HG03159 (cell line): ENCODE results near the gene CD320.
"Not testable (repeated sequence)": the region's sequence is repeated elsewhere in the genome, so short reads cannot be mapped to it uniquely, and the experiment has no call there.

ENCODE experiments used
- ATAC-seq: cut with Tn5 transposase; IDR thresholded peaks from one replicate; pipeline ENCODE4 v1.9.1; 2021; ENCODE audit warnings: mild to moderate bottlenecking, moderate library complexity; ENCODE audit not compliant: unreplicated experiment

Gene CD320

DNA sequence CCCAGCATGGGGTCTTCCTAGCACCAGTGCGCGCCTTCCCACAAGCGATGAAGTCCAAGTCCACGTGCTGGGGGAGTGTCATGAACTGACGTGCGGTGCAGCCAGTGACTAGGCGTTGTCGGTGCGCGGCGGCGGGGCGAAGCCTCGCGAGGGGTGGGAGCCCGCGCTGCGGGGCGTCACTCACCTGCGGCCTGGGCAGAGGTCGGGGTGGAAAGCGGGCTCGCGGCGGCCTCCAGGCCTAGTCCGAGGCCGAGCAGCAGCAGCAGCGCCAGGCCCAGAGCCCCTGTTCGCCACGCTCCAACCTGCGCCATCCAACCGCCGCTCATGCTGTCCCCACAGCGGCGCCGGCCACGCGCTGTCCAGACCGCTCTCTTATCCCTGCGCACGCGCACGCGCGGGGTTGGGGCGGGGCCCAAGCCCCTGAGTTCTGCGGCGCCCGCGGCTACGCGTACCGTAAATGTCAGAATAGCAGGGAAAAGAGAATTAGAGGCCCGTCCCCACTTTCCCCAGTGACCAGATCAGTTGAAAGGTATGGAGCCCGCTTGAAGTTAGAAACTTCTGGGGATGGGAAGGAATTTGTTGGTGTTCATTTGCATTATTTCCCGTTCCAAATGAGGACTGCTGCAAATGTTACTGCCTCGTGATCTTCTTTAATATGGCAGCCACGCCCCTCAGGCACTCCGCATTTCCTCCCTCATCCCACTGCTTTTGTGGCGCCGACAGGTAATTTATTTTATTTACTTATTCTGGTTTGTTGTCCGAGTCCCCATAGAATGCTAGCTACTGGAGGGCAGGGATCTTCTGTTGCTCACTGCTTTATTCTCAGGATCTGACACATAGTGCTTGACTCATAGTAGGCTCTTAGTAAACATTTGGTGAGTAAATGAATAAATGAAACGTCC lies at the start of gene CD320:
TSS of gene CD320 (minus strand) at position 394 of the 902 bp plus-strand sequence. CDS start at position 326, 68 bp downstream.
- ATAC-seq, result peak; percentile 71

DNA sequence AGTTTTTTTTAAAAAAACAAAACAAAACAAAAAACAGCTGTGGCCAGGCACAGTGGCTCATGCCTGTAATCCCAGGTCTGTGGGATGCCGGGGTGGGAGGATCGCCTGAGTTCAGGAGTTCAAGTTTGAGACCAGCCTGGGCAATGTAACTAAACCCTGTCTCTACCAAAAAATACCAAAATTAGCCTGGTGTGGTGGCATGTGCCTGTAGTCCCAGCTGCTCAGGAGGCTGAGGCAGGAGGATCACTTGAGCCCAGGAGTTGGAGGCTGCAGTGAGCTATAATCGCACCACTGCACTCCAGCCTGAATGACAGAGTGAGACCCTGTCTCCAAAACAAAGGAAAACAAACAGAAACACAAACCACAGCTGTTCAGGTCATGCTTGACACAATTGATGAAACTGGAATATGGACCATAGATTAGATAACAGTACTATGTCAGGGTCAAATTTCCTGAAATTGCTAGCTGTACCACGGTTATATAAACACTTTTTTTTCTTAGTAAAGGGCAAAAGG lies 48.9 kb upstream of the CD320 start:
- no peak for ATAC-seq

DNA sequence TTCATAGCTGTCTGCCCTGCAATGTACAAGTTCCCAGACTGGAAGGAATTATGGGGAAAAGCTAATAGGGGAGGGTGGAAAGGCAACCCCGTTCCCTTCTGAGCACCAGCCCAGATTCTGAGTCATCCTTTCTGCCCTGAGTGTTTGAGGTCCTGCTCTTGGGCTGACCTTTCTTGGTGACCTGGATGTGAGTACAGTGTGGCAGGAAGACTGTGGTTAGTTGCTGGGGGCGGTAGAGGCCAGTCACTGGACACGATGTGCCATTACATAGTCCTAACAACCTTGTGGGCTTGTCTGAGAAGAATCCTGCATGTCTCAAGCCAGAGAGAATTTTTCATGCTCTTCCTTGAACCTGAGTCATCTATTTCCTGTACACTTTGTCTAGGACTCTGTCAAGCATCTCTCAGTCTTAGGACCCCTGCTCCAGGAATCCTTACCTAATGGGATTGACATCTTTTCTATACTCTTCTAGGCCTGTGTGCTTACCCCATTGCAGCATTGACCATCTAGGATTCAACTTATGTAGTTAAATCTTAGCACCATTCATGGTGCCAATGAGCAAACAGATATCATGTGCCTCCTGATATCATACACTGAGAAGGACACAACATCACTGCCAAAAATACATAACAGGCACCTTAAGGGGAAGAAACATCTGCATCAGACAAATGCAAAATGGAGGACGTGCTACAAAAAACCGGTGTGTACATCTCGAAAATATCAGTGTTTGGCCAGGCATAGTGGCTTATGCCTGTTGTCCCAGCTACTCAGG lies 47.7 kb upstream of the CD320 start:
- no peak for ATAC-seq

DNA sequence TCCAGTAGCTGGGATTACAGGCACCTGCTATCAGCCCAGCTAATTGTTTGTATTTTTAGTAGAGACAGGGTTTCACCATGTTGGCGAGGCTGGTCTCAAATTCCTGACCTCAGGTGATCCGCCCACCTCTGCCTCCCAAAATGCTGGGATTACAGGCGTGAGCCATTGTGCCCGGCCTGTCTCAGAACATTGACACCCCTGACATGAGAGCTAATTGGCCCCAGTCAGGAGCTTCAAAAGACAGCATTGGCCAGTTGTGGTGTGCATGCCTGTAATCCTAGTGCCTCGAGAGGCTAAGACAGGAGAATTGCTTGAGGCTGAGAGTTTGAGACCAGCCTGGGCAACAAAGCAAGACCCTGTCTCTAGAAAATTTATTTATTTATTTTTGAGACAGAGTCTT lies 44.7 kb upstream of the CD320 start:
- ATAC-seq, result not testable (repeated sequence)

DNA sequence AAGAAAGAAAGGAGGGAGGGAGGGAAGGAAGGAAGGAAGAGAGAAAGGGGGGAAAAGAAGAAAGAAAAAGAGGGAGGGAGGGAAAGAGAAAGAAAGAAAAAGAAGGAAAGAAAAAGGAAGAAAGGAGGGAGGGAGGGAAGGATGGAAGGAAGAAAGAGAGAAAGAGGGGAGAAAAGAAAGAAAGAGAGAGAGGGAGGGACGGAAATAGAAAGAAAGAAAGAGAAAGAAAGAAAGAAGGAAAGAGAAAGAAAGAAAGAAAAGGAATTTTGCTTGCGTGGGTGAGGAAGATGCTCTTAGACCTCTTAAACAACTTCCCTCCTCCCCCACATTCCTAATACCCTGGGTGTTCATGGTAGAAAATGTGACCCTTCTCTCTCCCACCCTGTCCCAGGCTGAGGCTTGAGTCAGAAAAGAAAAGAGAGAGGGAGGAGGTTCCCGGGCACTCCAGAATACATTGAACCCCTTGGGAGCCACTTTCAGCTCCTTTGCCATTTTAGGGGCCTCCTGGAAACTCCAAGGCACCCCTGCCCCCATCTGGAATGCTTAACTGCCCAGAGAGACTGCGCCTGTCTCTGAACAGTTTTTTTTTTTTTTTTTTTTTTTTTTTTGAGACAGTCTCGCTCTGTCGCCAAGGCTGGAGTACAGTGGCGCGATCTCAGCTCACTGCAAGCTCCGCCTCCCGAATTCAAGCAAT lies 44.1 kb upstream of the CD320 start:
- ATAC-seq, result no peak

DNA sequence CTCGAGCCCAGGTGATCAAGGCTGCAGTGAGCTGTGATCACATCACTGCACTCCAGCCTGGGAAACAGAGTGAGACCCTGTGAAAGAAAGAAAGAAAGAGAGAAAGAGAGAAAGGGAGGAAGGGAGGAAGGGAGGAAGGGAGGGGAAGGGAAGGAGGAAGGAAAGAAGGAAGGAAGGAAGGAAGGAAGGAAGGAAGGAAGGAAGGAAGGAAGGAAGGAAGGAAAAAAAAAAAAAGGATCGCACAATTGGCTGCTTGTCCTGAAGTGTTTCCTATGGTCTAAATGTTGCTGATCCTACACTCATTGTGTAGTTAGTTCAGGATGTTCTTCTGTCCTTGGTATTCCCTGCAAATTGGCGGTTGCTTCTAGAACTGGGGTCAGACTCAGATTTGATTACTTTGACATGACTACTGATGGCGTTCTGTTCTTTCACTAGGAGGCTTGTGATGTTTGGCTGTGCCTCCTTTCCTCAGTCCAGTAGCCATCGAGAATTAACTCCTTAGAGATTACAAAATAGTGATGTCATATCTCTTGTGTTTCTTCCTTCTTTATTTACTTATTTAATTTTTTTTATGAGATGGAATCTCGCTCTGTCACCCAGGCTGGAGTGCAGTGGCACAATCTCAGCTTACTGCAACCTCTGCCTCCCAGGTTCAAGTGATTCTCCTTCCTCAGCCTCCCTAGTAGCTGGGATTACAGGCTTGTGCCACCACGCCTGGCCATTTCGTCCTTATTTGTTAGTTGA lies 41.6 kb upstream of the CD320 start:
- ATAC-seq, result not testable (repeated sequence)

DNA sequence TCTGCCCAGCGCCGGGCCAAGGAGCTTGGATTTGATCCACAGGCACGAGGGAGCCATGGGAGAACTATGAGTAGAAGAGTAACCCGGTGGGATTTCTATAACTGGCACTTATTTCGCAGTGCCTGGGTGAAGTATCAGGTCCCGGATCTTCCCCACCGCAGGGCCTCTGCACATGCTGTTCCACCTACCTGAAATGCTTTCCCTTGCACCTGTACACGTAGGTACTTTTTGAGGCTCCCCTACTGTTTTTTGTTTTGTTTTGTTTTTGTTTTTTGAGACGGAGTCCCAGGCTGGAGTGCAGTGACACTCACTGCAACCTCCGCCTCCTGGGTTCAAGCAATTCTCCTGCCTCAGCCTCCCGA lies 35.3 kb upstream of the CD320 start:
- ATAC-seq, result no peak

DNA sequence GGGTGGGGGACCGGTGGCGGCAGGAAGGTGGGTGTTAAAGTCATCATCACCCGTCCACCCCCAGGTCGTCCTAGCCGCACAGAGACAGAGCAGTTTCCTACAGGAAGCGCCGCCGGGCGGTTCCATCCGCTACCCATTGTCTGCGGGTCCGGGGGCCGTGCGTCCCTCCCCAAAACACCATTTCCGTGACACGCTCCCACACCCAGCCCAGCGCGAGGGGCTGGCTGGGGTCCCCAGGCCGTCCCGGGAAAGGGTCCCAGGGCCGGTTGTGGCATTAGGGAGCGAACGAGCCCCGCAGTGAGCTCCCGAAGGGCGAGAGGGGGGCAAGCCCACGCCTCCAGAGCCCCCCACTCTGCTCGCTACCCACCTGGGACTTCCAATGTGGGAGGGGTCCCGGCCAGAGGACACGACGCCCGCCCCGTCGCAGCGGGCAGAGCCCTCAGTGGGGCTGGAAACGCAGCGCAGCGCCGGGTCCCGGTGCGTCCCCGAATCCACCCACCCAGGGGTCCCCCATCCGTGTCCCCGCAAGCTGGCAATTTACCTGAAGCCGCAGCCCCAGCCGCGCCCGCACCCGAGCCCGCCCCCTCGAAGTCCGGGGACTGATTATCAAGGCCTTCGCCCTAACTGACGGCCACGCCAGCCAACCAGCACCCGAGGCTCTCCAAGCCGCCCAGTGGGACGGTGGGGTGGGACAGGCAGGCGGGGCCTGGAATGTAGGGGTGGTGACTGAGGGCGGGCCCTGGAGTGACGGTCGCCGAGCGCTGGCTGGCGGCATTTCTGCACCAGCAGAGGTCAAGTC lies 34.7 kb upstream of the CD320 start, which contains the start of gene KANK3:
TSS of gene KANK3 (minus strand) at position 579 of the 799 bp plus-strand sequence. CDS start 5,434 bp downstream, outside the sequence.
- ATAC-seq, result peak; percentile 94

DNA sequence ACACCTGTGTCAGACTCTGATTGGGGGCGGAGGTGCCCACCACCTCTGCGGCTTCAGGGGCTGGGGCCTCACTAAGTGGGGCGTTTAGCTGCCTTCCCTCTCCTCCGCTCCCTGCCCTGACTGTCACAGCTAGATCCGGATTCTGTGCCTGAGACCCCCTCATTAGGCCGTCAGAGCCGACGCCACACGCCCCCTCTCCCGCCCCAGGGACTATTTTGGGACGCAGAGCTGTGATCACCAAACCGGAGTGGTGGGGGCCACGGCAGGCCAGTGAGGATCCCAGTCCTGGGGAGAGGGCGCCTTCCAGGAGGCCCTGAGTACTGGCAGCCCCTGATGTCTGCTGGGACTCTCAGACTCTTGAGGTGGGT lies 34.1 kb upstream of the CD320 start:
- no peak for ATAC-seq

DNA sequence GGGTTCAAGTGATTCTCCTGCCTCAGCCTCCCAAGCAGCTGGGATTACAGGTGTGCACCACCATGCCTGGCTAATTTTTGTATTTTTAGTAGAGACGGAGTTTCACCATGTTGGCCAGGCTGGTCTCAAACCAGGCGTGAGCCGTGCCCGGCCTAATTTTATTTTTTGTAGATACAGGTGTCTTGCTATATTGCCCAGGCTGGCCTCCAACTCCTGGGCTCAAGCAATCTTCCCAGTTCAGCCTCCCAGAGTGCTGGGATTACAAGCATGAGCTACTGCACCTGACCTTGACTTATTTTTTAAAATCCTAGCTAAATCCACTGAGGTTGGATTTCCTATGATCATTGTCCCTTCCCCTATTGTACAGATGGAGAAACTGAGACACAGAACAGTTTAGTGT lies 33.3 kb upstream of the CD320 start:
- not testable (repeated sequence) for ATAC-seq

DNA sequence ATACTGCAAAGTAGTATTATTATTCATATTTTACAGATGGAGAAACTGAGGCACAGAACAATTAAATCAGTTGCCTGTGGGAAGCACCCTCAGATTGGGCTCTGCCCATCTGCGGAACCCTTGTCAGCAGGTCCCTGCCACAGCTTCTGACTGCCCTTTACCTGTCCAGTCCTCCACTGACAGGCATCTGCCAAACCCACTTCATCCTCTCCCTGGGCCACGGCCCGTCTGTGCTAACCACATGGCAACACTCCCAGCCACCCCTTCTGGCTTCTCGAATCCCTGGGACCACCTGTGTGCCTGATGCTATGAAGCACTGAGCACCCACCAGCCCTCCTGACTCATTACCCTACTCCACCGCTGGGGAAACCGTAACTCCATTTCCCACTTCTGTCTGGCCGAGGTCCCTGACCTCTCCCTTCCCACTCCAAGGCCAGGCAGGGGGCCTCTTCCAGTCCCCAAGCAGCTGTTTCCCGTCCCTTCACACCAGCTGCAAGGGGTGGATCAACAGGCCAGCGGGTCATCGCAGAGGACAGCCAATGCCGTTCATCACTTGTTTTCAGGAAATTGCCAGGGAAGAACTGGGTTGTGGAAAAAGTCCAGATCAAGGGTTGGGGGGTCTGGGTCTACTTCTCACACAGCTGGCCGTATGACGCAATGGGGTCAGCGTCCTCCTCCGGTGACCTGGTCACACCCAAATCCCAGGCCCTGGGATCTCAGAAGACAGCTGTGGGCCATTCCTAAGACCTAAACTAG lies 32.4 kb upstream of the CD320 start:
- no peak for ATAC-seq

DNA sequence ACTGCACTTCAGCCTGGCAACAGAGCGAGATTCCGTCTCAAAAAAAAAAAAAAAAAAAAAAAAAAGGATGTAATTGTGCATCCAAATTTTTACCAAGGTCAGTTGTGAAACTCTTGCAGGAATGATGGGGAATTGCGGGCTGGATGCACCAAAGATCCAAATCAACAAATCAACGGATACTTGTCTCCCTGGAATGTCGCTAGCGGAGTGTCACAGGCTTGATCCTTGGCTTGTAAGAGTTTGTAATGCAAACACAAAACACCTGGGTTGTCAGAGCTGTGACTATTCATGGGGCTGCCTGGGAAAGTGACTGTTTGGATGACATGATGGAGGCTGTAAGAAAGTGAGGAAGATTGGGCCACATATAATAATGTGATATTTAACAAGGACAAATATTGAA lies 30.7 kb upstream of the CD320 start:
- no peak for ATAC-seq

DNA sequence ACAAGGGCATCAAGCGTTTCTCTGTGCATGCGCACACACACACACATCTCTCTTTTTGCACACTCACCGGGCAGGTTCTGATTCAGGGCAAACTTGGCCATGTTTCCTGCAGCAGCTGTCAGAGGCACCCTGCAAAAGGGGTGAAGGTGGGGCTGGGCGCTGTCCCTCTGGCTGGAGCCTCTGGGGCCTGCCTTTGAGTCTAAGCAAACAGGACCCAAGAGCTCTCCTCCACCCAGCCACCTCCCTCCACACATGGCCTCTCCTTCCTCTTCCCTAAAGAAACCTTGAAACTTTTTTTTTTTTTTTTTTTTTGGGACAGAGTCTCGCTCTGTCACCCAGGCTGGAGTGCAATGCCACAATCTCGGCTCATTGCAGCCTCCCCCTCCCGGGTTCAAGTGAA lies 29.6 kb upstream of the CD320 start:
- ATAC-seq, result no peak

DNA sequence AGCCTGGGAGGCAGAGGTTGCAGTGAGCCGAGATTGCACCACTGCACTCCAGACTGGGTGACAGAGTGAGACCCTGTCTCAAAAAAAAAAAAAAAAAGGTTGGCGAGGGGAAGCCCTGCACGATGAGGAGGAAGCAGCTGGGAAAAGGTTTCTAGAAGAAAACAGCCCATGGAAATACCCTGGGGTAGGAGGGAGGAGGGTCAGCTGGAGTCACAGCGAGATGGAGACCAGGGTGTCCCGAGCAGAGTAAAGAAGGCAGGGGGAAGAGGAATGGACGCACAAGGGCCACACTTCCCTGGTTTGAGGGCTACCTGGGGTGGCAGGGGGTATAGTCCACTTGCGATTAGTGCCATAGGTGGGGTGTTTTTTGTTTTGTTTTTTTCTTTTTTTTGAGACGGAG lies 28.5 kb upstream of the CD320 start:
- ATAC-seq, result no peak

DNA sequence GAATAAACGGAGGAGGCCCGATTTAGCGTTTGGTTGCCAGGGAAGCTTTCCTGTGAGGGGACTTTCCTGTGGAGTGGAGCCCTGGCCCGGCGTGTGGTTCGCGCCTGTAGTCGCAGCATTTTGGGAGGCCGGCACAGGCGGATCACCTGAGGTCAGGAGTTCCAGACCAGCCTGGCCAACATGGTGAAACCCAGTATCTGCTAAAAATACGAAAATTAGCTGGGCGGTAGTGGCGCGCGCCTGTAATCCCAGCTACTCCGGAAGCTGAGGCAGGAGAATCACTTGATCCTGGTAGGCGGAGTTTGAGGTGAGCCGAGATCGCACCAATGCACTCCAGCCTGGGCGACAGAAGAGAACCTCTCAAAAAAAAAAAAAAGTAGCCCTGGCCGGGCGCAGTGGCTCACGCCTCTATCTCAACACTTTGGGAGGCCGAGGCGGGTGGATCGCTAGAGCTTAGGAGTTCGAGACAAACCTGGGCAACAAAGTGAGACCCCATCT lies 28.0 kb upstream of the CD320 start:
- ATAC-seq, result no peak

DNA sequence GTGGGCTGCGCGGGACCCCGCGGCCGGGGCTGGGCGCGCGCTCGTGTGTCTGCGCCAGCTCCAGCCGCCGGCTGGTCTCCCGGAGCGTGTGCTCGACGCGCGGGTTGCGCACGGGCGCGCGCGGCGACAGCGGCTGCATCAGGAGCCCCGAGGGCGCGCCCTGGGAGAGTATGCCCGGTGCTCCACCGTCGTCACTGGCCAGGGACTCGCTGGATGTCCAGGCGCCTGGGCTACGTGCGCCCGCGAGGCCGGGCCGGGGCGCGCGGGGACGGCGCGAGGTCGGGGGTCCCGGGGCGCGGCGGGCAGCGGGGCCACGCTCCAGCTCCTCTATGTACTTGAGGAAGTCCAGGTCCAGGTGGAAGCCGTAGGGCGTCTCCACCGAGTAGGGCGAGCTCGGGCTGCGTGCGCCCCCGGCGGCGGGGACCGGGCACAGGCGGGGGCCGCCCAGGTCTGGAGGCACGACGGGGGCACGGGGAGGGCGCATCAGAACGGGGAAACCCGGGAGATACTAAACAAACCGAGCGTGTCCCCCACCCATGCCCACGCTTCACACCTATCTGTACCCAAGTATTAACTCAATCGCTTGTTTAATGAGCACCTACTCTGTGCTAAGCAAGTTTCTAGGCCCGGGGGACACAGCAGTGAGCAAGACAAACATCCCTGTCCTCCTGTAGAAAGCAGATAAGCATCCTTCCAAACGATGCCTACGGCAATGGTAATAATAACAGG lies 27.3 kb upstream of the CD320 start:
- ATAC-seq, result no peak

DNA sequence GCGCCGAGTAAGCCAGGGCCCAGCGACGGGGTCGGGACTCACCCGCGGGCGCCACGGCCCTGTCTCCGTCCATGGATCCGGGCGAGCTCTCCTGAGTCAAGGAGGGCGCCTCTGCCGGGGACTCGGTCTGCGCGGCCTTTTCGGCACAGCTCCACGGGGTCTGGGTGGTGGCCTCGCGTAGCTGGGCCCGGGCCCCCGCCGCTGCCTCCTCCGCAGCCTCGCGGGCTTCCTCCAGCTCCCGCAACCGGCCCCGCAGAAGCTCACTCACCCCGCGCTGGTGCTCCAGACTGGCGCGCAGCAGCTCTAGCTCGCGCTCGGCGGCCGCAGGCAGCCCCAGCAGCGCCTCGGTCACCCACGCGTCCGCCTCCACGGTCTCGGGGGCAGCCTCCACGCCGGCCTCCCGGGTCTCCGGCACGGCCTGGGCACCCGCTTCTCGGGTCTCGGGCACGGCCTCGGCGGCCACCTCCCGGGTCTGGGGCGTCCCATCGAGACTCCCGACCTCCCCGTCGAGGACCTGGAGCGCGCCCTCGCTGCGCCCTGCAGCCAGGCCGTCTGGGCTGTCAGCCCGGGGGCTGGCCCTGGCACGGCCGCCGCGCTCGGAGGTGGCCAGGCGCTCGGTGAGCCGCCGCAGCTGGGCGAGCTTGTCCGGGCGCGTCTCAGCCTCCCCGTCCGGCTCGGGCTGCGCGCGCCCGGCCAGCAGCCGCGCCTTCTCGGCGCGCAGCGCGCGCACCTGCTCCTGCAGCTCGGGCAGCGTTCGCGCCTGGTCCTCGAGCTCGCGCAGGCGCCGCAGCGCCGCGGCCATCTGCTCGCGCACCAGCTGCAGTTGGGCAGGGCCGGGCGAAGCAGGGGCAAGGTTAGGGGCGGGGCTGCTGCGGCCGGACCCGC lies 26.5 kb upstream of the CD320 start:
- no peak for ATAC-seq
